Measurements from ENCODE around the gene PTPRF. TPM values are rescaled to one million over a fixed set of nuclear protein-coding genes. Genes with fewer than 3 reads are reported as not detected.
"Not testable (repeated sequence)": the region's sequence is repeated elsewhere in the genome, so short reads cannot be mapped to it uniquely, and the experiment has no call there.

Gene PTPRF
- polyA plus RNA-seq, 12 donors = 14.2 to 92.2 (median 19.1) TPM; not detected in 1

DNA sequence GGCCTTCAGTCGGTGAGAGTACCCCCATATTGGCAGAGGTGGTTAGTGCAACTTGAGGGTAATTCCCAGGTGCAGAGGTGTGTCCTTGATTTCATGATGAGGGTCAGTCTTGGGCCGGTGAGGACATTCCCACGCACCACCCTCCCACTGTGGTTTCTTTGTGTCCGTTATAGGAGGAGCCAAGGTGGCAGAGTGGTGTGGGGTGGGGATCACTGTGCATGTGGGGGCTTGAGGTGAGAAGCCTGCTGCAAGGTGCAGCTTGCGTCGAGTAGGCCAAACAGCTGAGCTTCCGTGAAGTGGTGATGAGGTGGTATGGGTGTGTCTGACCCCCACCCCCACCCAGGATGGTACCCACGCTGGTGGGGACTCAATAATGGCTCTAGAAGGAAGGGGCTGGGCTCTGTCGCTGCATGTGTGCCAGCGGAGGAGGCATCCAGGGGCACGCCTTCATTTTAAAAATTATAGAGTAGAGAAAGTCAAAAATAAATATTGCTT, 6.2 kb downstream of the PTPRF start:
- no peak for DNase-seq

DNA sequence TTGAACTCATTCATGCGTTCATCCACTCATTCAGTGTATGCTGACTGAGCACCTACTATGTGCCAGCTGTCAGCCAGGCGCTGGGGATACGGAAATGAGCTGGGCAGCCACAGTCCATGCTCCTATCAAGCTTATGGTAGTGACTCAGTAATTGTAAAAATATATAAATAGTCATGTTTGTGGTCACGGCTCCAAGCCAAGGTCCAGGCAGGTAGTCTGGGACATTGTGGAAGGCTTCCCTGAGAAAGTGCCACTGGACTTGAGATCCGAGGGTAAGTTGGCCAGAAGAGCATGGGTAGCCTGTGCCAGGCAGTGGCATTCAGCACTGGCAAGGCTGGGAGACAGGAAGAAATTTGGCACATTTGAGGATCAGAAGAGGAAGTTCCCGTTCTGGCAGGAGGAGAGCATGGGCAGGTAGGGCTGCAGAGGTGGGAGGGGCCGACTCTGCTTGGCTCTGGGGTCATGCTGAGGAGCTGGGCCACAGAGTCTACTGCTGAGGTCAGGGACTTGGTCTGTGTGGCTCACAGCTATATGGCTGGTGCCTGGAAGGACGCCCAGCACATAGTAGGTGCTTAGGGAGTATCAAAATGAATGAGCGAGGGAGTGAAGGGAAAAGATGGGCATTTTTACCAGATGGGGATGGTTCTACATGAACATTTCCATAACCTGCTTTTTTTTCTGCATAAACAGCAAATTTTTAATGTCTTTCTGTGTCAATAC, 6.9 kb downstream of the PTPRF start:
- no peak for DNase-seq

GRCh38 chr1:43538143-43538487, 7.4 kb downstream of the PTPRF start:
- no peak for DNase-seq

DNA sequence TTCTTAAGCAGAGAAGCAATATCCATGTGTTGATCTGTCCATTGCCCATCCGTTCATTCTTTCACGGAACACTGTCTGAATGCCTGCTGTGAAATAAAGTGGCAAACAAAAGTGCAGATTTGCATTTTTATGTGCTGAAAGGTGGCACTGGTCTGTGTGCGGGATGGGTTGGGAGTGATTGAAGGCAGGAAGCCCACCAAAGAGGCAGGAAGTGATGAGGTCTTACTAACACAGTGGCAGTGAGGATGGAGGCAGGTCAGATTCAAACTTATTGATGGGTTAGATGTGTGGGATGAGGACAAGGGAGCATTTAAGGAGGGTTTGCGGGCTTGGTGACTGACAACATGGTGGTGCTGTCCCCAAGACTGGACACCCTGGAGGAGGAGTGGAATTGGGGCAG, 8.3 kb downstream of the PTPRF start:
- no peak for DNase-seq

DNA sequence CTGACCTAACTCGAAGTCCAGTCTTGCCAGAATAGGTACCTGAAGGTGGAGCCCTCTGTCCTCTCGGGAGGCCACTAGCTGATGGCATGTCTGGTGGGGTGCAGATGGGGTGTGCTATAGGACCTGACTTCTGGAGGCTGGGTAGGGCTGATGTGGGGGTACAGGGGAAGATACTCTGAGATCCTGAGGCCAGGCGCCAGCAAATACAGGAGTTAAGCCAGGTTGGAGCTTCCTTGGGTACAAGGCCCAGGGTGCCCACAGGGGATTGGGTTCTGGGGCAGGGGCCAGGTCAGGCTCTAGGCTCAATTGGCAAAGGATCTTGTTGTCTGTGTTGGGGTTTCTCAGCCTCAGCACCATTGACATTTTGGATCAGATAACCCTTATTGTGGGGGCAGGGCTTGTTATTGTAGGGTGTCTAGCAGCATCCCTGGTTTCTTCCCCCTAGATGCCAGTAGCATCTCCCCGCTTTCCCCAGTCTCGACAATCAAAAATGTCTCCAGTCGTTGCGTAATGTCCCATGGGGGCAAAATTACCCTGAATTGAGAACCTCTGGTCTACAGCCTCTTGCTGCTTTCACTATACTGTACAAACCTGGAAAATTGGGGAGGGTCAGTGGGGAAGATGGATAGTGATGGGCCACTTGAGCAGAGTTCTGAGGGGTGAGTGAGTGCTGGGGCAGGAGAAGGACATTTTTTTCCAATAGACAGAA, 9.2 kb downstream of the PTPRF start:
- DNase-seq = no peak

DNA sequence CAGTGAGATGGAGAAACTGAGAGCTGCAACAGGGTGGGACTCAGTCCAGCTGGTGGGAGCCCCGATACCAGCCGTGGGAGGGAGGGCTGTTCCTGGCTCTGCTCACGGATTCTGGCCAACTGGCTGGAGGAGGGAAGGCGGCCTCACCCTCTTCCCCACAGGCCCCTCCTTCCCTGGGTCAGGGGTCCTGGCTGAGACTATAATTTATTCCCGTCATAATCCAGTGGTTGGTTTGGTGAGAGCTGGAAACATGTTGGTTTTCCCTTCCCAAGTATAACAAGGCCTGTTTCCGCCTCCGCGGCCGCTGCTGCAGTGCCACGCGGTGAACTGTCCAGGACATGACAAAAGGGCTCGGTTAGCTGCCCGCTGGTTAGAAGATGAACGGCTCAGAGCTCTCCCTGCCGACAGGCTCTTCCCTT, 10.0 kb downstream of the PTPRF start:
- no peak for DNase-seq

DNA sequence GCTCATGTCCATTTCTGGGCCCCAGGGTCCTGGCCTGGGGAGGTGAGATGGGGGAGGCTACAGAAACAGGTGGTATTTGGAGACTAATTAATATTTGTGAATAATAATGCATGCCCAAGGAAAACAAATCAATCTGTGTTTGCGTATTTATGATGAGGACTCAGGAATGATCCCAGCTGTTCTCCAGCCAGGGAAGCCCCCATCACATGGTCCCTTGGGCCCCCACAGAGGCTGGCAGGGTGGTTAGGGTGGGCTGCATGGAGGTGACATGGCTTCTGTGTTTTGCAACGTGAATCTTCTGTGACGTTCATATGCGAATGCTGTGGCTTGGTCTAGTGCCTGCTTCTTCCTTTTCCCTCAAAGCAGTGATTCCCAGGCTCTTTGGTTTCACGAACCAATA, 10.5 kb downstream of the PTPRF start:
- no peak for DNase-seq

DNA sequence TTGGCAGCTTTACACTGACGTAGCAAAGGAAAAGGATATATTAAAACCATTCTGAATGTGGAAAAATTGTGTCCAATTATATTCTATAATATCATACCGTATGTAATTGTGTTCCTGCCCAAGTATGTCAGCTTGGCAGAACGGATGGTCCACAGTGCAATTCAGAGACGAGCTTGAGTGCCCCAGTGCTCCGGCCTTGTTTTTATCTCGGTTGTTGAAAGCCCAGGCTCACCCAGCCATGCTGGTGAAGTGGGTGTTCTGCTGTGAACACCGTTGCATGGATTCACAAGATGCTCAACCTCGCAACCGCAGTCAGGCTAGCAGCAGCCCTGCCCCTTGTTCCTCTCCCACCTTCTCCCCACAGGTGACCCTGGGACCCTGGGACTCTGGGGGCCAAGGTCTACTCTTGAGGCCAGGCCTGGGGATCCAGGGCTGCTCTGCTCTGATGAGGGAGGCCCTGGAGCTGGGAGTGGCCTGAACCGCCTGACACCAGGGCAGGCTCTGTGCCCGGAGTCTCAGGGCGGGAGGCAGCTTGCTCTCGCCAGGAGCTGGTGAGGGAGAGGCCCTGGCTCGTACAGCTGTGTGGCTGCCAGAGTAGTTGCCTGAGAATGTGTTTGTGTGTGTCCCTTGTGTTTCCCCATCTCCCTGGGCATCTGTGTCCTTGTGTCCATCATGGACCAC, 11.2 kb downstream of the PTPRF start:
- DNase-seq = no peak

DNA sequence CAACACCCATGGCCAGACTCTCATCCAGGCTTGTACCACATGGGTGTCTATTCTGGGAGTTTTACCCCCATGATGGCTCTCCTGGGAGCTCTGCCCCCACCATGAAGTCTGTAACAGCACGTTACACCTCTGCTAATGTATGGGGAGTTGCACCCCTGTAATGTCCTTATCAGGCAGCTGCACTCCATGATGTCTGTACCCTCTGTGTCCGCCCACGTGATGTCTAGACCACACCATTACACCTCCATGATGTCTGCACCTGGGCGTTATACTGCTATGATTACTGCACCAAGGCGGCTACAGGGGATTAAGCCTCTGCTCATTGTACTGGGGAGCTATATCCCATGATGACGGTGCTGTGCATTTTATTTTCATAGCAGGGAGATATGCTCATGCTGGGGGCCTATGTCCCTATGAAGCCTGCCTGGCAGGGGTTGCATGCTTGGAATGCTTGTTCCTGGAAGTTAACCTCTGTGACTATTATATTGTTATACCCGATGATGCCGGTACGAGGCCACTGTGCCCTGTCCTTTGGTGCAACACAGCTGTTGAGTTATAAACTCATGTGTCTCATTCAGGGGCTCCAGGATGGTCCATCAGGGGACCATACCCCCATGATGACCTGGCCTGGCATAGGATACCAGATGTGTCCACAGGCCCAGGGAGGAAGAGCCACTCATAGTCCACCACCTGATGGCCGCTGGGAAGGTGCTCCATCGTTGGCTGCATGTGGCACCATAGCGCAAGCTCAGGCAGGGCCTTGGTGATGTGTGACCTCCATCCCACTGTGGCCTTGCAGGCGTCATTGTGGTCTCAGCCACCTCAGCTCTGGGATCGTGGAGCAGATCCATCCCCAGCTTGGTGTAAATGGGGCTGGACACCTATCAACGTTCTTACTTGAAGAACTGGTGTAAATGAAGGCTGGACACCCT, 12.1 kb downstream of the PTPRF start:
- no peak for DNase-seq

- no peak for DNase-seq
These were observed 12.9 kb downstream of the PTPRF start for GRCh38 chr1:43543567-43543966.

- DNase-seq = no peak
These were observed 14.6 kb downstream of the PTPRF start for GRCh38 chr1:43545339-43545694.

DNA sequence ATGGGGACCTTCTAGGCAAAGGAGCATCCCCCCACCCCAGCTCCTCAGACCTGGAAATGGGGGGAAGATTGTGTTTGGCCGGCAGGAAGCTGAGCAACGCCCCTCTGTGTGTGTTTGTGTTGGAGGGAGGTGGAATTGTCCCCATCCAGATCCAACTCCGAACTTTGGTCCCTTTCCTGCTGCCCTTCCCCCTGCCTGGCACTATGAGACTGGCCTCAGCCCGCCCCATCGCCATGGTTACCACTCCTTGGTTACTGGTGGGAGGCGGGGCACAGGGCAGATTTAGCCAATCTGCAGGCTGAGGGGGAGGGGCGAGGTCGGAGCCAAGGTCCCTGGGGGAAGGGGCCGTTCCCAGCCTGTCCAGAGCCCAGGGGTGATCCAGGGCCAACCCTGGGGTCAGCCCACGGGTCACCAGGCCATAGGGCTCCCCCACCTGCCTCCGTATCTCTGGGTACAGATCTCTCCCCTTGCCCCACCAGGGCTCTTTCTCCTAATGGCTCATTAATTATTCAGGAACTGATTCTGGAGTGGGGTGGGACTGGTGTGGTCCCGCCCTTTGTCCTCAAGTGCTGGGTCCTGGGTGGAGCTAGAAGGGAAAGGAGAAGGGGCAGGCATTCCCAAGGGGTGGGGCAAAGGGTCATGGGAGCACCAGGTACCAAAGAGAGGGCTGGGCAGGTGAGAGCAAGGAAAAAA, 15.2 kb downstream of the PTPRF start:
- DNase-seq = no peak

GRCh38 chr1:43546388-43547100, 15.9 kb downstream of the PTPRF start:
- DNase-seq = no peak

DNA sequence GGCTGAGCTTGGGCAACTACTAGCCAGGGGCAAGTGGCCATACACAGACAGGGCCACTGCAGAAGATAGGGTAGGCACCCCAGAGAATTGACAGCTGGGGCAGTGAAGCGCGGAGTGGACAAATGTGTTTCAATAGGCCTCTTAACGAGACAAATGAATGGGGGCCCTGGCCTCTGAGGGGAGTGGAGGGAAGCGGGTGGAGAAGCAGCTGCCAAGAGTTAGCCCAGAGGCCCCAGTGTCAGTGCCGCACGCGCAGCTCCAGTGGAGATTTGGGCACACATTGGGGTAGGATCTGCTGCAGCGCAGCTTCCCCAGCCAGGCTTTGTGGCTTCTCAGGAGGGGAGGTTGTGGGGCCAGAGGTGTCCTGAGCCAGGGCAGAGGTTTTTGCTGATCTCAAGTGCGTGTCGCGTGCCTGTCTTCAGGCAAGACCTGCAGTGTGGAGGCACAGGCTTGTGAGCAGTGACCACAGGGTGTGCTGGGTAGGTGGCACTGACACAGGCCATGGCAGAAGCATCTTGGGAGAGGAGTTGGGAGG, 16.9 kb downstream of the PTPRF start:
- no peak for DNase-seq

- DNase-seq = no peak
These were observed 17.9 kb downstream of the PTPRF start for GRCh38 chr1:43548285-43549271.

GRCh38 chr1:43549394-43549793, 18.7 kb downstream of the PTPRF start:
- not testable (repeated sequence) for DNase-seq

DNA sequence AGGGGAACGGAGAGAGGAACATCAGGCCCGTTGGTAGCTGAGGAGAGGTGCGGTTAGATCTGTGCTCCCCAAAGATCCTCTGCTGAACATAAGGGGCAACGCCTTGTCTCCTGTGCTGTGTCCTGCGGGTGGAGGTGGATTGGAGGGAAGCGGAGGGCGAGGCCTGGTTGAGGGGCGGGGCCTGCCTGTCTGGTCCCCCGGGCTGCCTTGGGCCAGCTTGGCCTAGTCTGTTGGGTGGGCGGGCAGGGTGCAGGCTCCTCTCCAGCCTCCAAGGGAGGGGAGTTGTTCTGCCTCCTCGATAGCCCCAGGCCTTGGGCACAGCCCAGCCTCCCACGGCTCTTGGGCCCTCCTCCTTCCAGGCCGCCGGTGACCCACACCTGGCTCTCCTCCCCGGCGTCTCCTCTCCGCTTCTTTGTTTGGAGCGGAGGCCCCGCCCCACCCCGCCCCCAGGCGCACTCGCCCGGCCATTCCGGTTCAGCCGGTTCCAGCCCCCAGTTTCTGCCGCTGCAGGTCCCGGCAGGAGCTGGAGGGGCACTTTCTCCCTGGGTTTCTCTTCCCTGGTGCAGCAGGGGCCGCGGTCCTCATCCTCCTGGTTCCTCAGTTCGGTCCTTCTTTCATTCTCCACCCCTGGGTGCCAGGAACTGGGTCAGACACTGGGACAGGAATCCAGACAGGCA, 19.4 kb downstream of the PTPRF start:
- no peak for DNase-seq

- no peak for DNase-seq
These were observed 20.0 kb downstream of the PTPRF start for GRCh38 chr1:43550598-43551246.
